HG02870 (cell line): ENCODE measurements around the gene NKX2-4.
"Not testable (repeated sequence)": the region's sequence is repeated elsewhere in the genome, so short reads cannot be mapped to it uniquely, and the experiment has no call there.

Source experiments
- ATAC-seq: cut with Tn5 transposase; IDR thresholded peaks from one replicate; pipeline ENCODE4 v1.9.1; 2021; ENCODE audit warnings: mild to moderate bottlenecking, moderate library complexity; ENCODE audit not compliant: unreplicated experiment

NKX2-4 gene

DNA sequence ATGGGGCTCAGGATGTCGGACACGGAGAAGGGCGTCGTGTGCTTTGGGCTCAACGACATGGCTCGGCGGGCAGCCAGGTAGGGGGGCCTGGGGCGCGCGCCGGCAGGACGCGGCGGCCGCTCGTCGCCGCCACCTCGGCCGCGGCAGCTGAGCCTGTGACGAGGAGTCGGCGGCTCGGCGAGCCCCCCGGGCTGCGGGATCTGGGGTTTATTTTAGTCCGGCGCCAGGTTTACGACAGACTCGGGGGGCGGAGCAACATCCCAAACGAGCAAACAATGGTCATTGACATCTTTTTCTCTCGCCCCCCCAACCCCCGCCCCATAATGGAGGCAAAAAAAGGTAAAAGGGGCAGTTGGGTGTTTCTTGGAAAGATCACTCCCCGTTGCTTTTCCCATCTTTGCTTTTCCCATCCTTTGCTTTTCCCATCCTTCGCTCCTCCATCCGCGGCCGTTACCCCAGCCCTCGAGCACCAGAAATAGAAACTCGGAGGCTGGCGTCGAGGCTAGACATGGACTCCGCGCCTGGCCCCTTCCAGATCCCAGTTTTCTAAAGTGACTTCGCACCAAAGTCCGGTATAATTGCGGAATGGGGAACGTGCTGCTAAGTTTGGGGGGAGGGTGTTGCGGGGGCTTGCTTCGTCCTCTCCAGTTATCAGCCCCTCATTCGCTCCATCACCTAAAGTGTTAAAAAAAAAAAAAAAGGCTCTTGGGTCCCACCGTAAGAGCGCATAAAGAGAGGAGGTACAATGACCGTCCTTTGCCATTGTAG lies at the start of gene NKX2-4:
NKX2-4 (minus strand) TSS at position 186 of the 768 bp plus-strand sequence; CDS start at position 59, 127 bp downstream.
- no peak for ATAC-seq

DNA sequence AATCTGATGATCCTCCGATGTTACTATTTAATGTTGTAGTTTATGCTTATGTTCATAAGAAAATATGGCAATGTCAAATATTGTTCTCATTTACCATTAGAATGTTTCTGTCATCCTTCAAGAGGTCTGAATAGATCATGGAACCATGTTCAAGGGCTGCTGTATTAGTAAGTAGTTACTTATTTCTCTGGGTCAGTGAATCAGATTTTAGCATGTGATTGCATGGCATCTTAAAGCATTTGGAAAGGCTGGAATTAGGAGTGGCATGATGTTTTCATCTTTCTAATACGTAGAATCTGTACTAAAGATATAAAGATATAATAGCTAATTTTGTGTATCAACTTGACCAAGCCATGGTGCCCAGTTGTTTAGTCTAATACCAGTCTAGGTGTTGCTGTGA lies 40.5 kb upstream of the NKX2-4 start:
- no peak for ATAC-seq

DNA sequence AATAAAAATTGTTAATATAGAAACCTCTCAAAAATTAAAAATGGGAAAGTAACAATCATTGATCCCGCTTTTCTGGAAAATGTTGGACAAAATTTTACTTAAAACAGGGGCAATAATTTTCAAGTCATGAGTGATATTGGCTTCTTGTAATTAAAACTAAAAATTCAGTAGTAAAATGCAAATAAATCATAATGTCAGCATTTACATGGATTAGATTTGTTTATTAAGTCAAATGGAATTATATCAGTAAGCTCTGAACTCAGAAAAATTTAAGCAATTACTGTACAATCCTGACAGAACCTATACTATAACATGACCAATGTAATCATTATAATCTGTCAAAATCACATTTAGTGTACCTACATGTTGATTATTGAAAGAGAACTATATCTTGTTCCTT lies 39.9 kb upstream of the NKX2-4 start:
- no peak for ATAC-seq

DNA sequence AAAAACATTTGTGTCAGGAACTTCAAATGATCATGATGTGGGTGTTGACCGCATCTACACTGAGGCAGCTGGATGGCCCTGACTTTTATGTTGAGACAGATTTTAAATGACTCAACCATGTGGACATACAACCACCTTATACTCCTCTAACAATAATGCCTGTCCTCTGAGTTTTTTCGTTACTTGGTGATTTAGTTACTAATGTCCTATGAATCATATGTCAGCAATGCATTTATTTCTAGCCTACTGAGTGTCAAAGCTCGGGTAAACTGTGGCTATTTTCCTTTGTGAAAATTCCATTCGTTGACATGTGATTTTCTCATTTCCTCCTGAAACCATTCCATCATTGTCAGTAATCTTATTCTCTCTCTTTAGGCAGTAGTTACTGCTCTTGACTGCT lies 38.9 kb upstream of the NKX2-4 start:
- no peak for ATAC-seq

DNA sequence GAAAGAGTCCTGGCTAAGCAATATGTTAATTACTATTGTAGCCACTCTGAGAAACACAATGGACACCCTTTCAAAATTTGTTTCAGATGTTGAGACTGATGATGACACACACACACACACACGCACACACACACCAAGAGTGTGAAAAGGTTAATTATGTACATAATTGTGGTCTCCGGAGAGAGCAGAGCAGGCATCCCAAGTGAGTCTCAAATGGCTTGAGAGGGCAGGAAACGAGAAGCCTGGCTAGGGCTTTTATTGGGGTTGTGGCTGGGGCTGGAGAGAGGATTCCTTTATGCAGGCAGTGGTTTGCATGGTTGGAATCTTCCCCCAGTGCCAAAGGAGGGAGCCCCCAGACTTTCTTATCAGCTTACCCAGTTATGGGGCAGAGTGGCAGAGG lies 38.2 kb upstream of the NKX2-4 start:
- ATAC-seq = no peak

DNA sequence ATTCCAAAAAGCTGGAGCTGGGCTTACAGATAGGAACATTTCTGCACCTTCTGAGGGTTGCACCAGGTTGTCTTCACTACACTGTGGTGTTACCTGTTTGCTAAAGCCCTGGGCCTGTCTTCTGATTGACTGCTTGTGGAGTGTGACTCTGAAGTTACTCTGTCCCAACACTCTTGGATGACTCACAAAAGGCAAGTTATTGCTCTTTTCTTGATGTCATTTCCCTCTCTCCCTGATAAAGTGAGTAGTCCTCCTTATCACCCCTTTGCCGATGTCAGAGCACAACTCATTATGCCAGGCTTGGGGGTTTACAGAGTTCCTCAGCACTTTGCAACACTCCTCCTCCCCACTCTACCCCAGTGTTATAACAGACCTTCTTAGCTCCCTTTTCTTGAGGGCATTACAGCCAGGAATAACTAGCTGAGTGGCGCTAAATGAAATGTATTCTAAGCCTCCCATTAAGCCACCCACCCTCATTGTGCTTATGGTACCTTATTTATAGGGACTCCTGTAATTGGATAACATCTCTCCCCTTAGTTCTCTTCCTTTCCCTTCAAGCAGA lies 36.1 kb upstream of the NKX2-4 start:
- ATAC-seq = no peak

DNA sequence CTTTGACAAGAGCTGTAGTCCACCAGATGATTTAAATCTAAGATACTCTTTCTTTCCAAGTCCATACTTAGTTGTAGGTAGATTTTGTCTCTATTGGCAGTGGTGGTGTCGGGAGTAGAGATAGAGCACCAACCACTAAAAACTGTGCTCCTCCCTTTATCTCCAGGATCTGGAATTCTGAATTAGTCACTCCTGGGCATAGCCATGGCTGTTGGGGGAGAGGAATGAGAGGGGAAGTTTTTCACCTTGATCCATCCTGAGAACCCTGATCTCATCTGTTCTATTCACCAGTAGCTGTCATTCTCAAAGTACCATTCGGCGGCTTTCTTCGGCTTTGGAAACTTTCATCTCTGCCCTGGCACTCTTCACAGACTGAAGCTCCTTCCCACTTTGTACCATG lies 35.6 kb upstream of the NKX2-4 start:
- no peak for ATAC-seq

DNA sequence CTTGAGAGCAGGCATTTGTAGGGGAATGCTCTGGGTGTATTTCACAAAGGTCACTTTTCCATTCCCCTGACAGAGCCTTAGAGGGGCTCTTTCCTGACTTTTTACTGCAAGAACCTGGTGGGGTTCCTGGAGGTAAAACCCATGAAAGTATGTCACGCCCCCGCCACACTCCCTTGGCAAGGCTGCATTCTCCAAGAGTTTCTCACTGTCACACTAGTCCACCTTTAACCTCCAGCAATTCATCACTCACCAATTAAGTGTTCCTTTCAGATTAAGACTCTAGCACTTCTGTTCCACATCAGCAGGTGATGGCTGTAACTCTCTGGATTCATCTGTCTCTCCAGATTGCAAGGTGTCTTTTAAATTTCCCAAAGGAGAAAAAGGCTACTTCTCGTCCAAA lies 32.7 kb upstream of the NKX2-4 start:
- no peak for ATAC-seq

DNA sequence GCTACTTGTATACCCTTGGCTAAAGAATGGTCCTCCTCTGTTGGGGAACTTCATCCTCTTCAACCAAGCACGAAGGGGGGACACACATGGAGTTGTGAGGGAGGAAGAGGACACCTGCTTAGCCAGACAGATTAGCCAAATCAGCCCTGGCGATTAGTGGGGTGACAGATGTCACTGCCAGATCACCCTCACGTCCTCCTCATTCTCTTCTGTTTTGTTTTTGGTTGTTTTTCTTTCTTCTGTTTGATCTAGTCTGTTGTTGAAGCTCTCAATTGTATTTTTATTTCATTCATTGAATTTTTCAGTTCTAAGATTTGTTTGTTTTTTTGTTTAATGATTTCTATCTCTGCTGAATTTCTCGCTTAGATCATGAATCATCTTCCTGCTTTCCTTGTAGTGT lies 27.5 kb upstream of the NKX2-4 start:
- ATAC-seq = no peak

DNA sequence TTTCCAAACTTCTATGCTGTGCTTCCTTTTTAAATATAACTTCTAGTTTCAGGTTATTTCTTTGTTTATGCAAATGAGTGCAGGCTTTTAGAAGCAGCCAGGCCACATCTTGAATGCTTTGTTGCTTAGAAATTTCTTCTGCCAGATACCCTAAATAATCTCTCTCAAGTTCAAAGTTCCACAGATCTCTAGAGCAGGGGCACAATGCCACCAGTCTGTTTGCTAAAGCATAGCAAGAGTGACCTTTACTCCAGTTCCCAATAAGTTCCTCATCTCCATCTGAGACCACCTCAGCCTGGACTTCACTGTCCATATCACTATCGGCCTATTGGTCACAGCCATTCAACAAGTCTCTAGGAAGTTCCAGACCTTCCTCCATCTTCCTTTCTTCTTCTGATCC lies 26.4 kb upstream of the NKX2-4 start:
- ATAC-seq = not testable (repeated sequence)

DNA sequence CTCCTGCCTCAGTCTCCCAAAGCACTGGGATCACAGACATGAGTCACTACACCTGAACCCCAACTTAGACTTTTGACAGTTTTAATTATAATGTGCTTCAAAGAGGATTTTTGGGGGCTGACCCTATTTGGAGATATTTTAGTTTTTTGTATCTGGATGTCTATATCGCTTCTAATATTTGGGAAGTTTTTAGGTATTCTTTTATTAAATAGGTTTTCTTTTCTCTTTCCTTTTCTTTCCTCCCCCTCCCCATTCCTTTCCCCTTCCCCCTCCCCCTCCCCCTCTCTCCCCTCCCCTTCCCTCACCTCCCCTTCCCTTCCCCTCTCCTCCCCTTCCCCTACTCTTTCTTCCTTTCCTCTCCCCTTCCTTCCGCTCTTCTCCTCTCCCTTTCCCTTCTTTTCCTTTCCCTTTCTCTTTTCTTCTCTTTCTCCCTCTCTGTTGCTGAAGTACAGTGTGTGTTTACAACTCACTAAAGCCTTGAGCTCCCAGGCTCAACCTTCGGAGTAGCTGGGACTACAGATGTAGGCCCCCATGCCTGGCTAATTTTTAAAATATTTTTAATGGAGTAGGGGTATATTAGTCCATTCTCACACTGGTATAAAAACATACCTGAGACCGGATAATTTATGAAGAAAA lies 24.4 kb upstream of the NKX2-4 start:
- no peak for ATAC-seq

DNA sequence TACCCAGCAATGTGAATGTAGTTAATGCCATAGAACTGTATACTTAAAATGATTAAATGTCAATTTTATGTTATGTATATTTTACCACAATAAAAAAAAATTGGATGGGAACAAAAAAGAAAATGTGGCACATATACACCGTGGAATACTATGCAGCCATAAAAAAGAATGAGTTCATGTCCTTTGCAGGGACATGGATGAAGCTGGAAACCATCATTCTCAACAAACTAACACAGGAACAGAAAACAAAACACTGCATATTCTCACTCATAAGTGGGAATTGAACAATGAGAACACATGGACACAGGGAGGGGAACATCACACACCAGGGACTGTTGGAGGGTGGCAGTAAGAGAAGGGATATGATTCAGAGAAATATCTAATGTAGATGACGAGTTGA lies 21.8 kb upstream of the NKX2-4 start:
- not testable (repeated sequence) for ATAC-seq

DNA sequence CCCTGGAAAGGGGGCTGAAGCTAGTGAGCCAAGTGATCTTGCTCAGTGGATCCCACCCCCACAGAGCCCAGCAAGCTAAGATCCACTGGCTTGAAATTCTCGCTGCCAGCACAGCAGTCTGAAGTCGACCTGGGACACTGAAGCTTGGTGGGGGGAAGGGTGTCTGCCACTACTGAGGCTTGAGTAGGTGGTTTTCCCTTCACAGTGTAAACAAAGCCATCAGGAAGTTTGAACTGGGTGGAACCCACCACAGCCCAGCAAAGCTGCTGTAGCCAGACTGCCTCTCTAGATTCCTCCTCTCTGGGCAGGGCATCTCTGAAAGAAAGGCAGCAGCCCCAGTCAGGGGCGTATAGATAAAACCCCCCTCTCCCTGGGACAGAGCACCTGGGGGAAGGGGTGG lies 16.7 kb upstream of the NKX2-4 start:
- not testable (repeated sequence) for ATAC-seq

DNA sequence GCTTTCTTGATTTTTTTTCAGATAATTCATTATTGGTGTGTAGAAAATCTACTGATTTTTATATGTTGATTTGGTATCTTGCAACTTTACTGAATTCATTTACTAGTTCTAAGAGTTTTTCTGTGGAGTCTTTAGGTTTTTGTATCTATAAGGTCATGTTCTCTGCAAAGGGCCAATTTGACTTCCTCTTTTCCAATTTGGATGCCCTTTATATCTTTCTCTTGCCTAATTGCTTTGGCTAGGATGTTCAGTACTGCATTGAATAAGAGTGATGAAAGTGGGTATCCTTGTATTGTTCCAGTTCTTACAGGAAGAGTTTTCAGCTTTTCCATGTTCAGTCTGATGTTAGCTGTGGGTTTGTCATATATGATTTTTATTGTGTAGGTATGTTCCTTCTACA lies 14.4 kb upstream of the NKX2-4 start:
- no peak for ATAC-seq

DNA sequence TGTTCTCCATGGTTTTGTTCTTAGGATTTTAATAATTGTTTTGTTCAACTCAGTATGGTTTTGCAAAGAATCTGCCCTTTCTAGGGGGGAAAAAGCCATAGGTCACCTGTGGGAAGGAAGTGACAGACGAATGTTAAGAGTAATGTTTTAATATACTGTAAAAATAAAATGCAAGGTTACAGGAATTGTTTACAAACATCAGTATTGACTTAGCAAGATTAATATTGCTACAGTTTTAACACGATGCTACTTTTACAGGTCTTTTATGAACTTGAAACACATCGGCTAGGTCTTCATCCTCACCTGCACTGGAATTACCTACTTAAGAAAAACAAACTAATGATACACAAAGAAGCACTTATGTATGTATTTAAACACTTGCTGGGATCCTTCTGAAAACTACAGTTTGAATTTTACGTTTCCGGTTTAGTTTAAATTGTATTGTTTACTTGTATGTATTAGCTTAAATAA lies 1.7 kb upstream of the NKX2-4 start:
- ATAC-seq = no peak

DNA sequence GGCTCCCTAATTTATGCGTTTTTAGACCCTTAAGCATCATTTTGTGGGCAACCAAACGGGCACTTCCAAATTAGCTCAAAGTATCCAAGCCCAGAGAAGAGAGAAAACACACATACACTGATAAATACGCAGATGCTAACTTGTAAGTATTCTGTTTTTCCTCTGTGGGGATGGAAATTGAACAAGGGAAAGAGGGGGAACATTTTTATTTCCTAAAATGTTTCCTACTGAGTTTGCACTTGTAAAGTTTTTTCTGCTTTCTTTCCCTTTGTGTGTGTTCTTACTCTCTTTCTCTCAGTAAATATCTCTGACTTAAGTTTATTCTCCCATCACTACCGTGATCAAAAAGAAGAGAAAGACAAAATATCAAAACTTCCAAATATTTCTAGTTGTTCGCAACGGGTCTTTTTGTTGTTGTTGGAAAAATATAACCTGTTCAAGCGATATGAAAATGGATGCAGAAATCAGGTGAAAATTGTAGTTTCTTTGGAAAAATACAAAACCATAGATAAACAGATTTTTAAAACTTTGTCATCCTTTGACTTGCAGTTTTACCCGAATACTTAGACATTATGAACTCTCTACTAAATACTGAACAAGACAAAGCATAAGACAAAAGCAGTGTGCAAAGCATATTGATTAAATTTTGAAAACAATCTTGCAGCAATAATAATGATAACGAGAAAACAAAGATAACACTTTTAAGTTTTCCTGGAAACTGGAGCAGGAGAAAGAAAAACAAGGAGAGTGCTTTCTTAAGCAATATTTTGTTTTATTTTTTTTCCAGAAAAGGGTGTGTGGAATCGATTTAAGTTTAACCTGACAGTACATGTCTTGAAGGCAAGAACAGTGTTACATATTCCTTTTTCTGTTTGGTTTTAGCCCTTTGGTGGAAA lies 1.0 kb upstream of the NKX2-4 start:
- no peak for ATAC-seq

DNA sequence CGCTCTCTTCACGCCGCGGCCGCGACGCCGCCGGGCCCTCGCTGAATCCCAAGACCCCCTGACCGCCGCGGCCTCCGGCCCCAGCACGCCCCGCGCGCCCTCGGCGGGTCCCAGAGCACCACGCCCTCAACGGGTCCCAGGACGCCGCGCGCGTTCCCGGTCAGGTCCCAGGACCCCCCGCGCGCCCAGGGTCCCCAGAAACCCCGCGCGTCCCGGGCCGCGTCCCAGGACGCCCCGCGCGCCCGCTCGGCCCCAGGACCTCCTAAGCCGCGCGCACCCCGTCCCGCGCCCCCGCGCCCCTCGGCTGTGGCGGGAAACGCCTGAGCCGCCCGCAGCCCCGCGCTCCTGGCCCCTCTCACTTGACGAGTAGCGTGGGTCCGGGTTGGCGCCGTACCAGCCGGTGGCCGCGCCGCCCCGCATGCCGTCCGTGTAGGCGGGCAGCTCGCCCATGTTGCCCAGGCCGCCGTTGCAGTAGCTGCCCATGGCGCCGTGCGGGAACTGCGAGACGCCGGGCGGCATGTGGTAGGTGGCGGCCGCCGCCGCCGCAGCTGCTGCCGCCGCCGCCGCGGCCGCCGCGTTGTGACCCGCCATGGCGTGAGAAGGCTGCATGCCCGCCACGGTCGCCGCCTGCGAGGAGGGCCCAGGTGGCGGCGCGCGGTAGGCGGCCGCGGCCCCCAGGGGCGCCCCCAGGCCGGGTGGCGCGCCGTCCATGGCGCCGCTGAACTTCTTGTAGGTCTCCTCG lies 556 bp downstream of the NKX2-4 start:
- no peak for ATAC-seq

DNA sequence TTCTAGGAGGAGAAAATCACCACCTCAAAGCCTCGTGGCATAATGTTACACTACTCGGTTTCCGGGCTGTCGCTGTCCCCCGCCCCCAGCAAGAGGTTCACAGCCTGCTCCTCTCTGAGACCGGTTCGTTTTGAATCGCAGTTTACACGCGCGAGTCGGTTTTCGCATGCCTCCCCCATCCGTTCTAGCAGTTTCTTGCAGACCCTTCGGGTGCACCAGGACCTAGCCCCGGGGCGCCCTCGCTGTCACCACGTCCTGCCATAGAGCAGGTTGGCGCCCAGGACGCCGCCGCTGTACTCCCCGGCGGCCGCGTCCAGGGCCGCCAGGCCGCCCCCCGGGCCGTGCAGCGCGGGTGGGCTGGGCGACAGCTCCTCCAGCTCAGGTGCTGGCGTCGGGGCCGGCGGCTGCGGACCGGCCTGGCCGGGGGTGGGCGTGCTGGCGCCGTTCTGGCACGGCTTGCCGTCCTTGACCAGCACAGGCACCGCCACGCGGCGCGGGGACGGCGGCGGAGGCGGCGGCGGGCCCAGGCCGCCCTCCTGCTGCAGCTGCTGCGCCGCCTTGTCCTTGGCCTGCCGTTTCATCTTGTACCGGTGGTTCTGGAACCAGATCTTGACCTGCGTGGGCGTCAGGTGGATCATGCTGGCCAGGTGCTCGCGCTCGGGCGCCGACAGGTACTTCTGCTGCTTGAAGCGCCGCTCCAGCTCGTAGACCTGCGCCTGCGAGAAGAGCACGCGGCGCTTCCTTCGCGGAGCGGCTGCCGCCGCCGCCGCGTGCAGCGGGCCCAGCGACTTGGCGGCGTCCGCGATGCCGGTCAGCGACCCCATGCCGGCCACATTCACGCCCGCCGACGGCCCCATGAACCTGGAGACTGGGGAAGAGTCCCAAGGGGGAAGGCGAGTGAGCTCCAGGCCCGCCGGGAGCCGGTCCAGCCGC lies 1.4 kb downstream of the NKX2-4 start:
- no peak for ATAC-seq

DNA sequence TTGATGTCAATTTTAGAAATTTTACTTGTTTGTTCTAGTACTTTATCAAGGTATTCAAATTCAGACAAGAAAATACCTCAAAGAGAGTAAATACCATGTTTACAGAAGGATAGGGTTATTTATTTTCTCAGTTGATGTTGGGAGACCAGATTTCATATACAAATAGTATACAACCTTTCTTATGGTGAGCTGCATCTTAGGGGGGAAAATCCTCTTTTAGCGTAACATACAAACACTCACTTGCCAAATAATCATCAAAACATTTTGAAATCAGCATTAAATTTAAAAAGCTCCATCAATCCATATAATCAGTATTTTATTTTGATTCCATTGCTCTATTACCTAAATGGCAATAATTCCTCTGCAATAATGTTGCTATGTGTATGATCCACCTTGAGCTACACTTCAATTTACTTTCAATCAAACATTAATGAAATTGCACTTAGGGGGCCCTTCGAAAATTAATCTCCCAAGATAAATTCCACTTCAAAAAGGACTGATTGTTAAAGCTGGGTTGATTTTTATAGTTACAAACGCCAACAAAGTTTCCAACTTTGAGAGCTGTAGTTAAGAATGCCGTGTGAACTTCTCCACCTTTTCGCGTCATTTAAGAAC lies 2.2 kb downstream of the NKX2-4 start:
- no peak for ATAC-seq
